ENCODE measurements around the gene NUDT16.
A peak's percentile ranks its signal among the peaks of the same experiment; 100 is the strongest.
"Not testable (repeated sequence)": the region's sequence is repeated elsewhere in the genome, so short reads cannot be mapped to it uniquely, and the experiment has no call there.

Gene NUDT16

GRCh38 chr3:131381445-131382291 is at the start of gene NUDT16:
Gene NUDT16, plus strand, starts transcription at chr3:131381774. Its CDS starts 31 bp downstream, at chr3:131381805.
- FAIRE-seq = peak; percentile 75

- FAIRE-seq = no peak
These were observed 42.5 kb upstream of the NUDT16 start for GRCh38 chr3:131338948-131339640.

GRCh38 chr3:131341761-131342160 is 39.8 kb upstream of the NUDT16 start:
- peak; percentile 45 for FAIRE-seq

- FAIRE-seq = no peak
These were observed 32.7 kb upstream of the NUDT16 start for GRCh38 chr3:131348911-131349310.

GRCh38 chr3:131349454-131349853 is 32.1 kb upstream of the NUDT16 start:
- FAIRE-seq = no peak

- FAIRE-seq = no peak
These were observed 31.6 kb upstream of the NUDT16 start for GRCh38 chr3:131349946-131350347.

- FAIRE-seq = no peak
These were observed 31.1 kb upstream of the NUDT16 start for GRCh38 chr3:131350506-131350905.

- no peak for FAIRE-seq
These were observed 28.3 kb upstream of the NUDT16 start for GRCh38 chr3:131353016-131353877.

GRCh38 chr3:131353986-131354385 is 27.6 kb upstream of the NUDT16 start:
- no peak for FAIRE-seq

- FAIRE-seq = no peak
These were observed 25.5 kb upstream of the NUDT16 start for GRCh38 chr3:131356006-131356595.

GRCh38 chr3:131357275-131357674 is 24.3 kb upstream of the NUDT16 start:
- no peak for FAIRE-seq

GRCh38 chr3:131360191-131360755 is 21.3 kb upstream of the NUDT16 start:
- no peak for FAIRE-seq

GRCh38 chr3:131361066-131361463 is 20.5 kb upstream of the NUDT16 start:
- FAIRE-seq = not testable (repeated sequence)

- FAIRE-seq = no peak
These were observed 19.8 kb upstream of the NUDT16 start for GRCh38 chr3:131361464-131362421.

GRCh38 chr3:131363275-131363674 is 18.3 kb upstream of the NUDT16 start:
- no peak for FAIRE-seq

- FAIRE-seq = no peak
These were observed 10.5 kb upstream of the NUDT16 start for GRCh38 chr3:131370935-131371687.

- FAIRE-seq = no peak
These were observed 9.9 kb upstream of the NUDT16 start for GRCh38 chr3:131371688-131372066.

- no peak for FAIRE-seq
These were observed 6.8 kb upstream of the NUDT16 start for GRCh38 chr3:131374741-131375140.

GRCh38 chr3:131380821-131381444 is 641 bp upstream of the NUDT16 start:
- FAIRE-seq = not testable (repeated sequence)
